ENCODE measurements around the gene SEMA3C.
A peak's percentile ranks its signal among the peaks of the same experiment; 100 is the strongest.

SEMA3C gene

DNA sequence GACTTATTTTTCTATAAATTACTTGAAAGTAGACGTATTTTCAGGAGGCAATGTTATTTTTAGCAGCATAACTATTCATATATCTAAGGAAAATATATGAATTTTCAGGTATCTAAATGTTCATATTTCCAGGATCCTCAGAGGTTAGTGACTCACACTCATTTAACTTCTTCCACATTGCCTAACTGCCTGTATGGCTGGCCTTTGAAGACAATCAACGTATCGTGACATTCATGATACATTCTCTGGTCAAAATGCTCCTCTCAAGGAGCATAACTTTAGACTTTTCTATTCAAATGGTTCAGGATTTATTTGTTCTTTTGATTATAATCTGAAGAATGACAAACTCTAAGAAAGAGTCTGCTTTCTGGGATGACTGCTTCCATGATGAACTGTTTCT lies 89.3 kb downstream of the SEMA3C start:
- TF ChIP-seq CSRNP3 (CRISPR knock-in tag; IDR thresholded peaks at IDR 0.05) (no peak), OSR1 (CRISPR knock-in tag; IDR thresholded peaks at IDR 0.05) (no peak), PPARA (CRISPR knock-in tag; IDR thresholded peaks at IDR 0.05; ENCODE audit: borderline replicate concordance) (no peak), ZNF8 (CRISPR knock-in tag; IDR thresholded peaks at IDR 0.05) (no peak), CREB5 (CRISPR knock-in tag; IDR thresholded peaks at IDR 0.05; ENCODE audit: low read depth) (no peak), ZNF70 (CRISPR knock-in tag; IDR thresholded peaks at IDR 0.05) (no peak), TCF4 (CRISPR knock-in tag; IDR thresholded peaks at IDR 0.05; ENCODE audit: borderline replicate concordance) (no peak), ZNF565 (CRISPR knock-in tag; conservative IDR thresholded peaks at IDR 0.05; ENCODE audit: low read depth) (no peak), BACH2 (CRISPR knock-in tag; IDR thresholded peaks at IDR 0.05; ENCODE audit: borderline replicate concordance) (no peak), PATZ1 (CRISPR knock-in tag; IDR thresholded peaks at IDR 0.05; ENCODE audit: borderline replicate concordance) (no peak), ZFP3 (CRISPR knock-in tag; IDR thresholded peaks at IDR 0.05) (no peak), GLIS3 (CRISPR knock-in tag; IDR thresholded peaks at IDR 0.05) (no peak), SNAI2 (CRISPR knock-in tag; IDR thresholded peaks at IDR 0.05) (no peak), POU6F1 (CRISPR knock-in tag; IDR thresholded peaks at IDR 0.05; ENCODE audit: borderline replicate concordance, low read depth) (no peak), CSDC2 (CRISPR knock-in tag; IDR thresholded peaks at IDR 0.05) (no peak), ARNTL (CRISPR knock-in tag; IDR thresholded peaks at IDR 0.05; ENCODE audit: borderline replicate concordance, low read depth) (no peak), RARB (CRISPR knock-in tag; IDR thresholded peaks at IDR 0.05) (no peak), ZC3H10 (CRISPR knock-in tag; IDR thresholded peaks at IDR 0.05) (no peak)
- TF ChIP-seq, protein P1, sequence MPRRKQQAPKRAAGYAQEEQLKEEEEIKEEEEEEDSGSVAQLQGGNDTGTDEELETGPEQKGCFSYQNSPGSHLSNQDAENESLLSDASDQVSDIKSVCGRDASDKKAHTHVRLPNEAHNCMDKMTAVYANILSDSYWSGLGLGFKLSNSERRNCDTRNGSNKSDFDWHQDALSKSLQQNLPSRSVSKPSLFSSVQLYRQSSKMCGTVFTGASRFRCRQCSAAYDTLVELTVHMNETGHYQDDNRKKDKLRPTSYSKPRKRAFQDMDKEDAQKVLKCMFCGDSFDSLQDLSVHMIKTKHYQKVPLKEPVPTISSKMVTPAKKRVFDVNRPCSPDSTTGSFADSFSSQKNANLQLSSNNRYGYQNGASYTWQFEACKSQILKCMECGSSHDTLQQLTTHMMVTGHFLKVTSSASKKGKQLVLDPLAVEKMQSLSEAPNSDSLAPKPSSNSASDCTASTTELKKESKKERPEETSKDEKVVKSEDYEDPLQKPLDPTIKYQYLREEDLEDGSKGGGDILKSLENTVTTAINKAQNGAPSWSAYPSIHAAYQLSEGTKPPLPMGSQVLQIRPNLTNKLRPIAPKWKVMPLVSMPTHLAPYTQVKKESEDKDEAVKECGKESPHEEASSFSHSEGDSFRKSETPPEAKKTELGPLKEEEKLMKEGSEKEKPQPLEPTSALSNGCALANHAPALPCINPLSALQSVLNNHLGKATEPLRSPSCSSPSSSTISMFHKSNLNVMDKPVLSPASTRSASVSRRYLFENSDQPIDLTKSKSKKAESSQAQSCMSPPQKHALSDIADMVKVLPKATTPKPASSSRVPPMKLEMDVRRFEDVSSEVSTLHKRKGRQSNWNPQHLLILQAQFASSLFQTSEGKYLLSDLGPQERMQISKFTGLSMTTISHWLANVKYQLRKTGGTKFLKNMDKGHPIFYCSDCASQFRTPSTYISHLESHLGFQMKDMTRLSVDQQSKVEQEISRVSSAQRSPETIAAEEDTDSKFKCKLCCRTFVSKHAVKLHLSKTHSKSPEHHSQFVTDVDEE (CRISPR knock-in tag; IDR thresholded peaks at IDR 0.05) = no peak
- no peak for ATAC-seq

GRCh38 chr7:80827239-80827633 lies 91.6 kb downstream of the SEMA3C start:
- ATAC-seq = no peak; the same call in 2 of the 3 replicates
- TF ChIP-seq ZFP3 (CRISPR knock-in tag; IDR thresholded peaks at IDR 0.05) (no peak), OSR1 (CRISPR knock-in tag; IDR thresholded peaks at IDR 0.05) (no peak), CSRNP3 (CRISPR knock-in tag; IDR thresholded peaks at IDR 0.05) (no peak), CSDC2 (CRISPR knock-in tag; IDR thresholded peaks at IDR 0.05) (0 out of 2 replicates have a peak, but pooled peaks have one; percentile 41), ISL1 (CRISPR knock-in tag; IDR thresholded peaks at IDR 0.05) (0 out of 2 replicates have a peak, but pooled peaks have one; percentile 12)

All from SK-N-SH treated with all-trans-retinoic acid at 6 μM for 48 hours (cell line).